Fibroblast of lung (primary cell): ENCODE results near the gene DOLPP1.

ENCODE experiments used
- CTCF ChIP-seq, 2 donors: IDR thresholded peaks in 1 of 2; conservative IDR thresholded peaks in 1 of 2; 1 replicate in 1 of 2; 2 replicates in 1 of 2; pipeline ENCODE4 v1.5.1; 2011 to 2012; ENCODE audit warnings: low read length in 2 of 2, control low read depth in 1 of 2, inconsistent platforms in 1 of 2, low read depth in 1 of 2, mild to moderate bottlenecking in 1 of 2
- EZH2 ChIP-seq: IDR thresholded peaks from 2 replicates; pipeline ENCODE4 v1.5.1; 2012; ENCODE audit warnings: low read length, control low read depth, mild to moderate bottlenecking; ENCODE audit errors: missing control alignments

- TF ChIP-seq CTCF (conservative IDR thresholded peaks at IDR 0.05 in 1 of 2, IDR thresholded peaks at IDR 0.05 in 1 of 2; ENCODE audit: low read depth in 1 of 2, low read length in 2 of 2), result no peak
- no peak for TF ChIP-seq EZH2
Observed at GRCh38 chr9:129031514-129031913, 49.4 kb upstream of the DOLPP1 start.
